GM23338 (cell line): ENCODE results near the gene MYH6. TPM values are rescaled to one million over a fixed set of nuclear protein-coding genes. Genes with fewer than 3 reads are reported as not detected.

Experiments
- ATAC-seq: fragments of 200-7000 bp; cut with Tn5 transposase; 3 replicates; pipeline ENCODE4 v1.9.1; 2020
- DNase-seq: peaks from one replicate; pipeline ENCODE4 v3.0.0-alpha.2; 2015; ENCODE audit warnings: low spot score
- H2AFZ ChIP-seq: fragments of 200-600 bp; sonication (generic); 2 replicates; pipeline ENCODE4 v1.8.0; 2016; ENCODE audit warnings: antibody characterized with exemption, mild to moderate bottlenecking, moderate library complexity
- H3F3A ChIP-seq: fragments of 200-600 bp; sonication (generic); replicated peaks from 2 replicates; pipeline ENCODE4 v1.8.0; 2017; ENCODE audit warnings: antibody characterized with exemption, mixed run types, low read depth
- H3K27ac ChIP-seq: fragments of 200-600 bp; sonication (generic); 2 replicates; pipeline ENCODE4 v1.6.1; 2016; ENCODE audit warnings: low read depth
- H3K27me3 ChIP-seq: fragments of 200-600 bp; sonication (generic); 2 replicates; pipeline ENCODE4 v1.8.0; 2016; ENCODE audit warnings: mild to moderate bottlenecking, mixed run types, moderate library complexity; ENCODE audit not compliant: insufficient read depth
- H3K36me3 ChIP-seq: fragments of 200-600 bp; sonication (generic); 2 replicates; pipeline ENCODE4 v1.8.0; 2016; ENCODE audit warnings: mild to moderate bottlenecking; ENCODE audit not compliant: insufficient read depth
- H3K4me1 ChIP-seq: fragments of 200-600 bp; sonication (generic); 2 replicates; pipeline ENCODE4 v1.8.0; 2016; ENCODE audit warnings: mild to moderate bottlenecking, moderate library complexity; ENCODE audit not compliant: insufficient read depth
- H3K4me2 ChIP-seq: fragments of 200-600 bp; sonication (generic); 2 replicates; pipeline ENCODE4 v1.7.1; 2017; ENCODE audit warnings: mixed run types
- H3K4me3 ChIP-seq: fragments of 200-600 bp; sonication (generic); 2 replicates; pipeline ENCODE4 v1.6.1; 2016; ENCODE audit warnings: mixed run types
- H3K79me2 ChIP-seq: fragments of 200-600 bp; sonication (generic); replicated peaks from 2 replicates; pipeline ENCODE4 v1.8.0; 2017; ENCODE audit warnings: mild to moderate bottlenecking; ENCODE audit not compliant: insufficient read depth
- H3K9me2 ChIP-seq: fragments of 200-600 bp; sonication (generic); 2 replicates; pipeline ENCODE4 v1.8.0; 2017; ENCODE audit not compliant: insufficient read depth
- H4K20me1 ChIP-seq: fragments of 200-600 bp; sonication (generic); replicated peaks from 2 replicates; pipeline ENCODE4 v1.8.0; 2017; ENCODE audit warnings: mild to moderate bottlenecking; ENCODE audit not compliant: insufficient read depth
- H3K27ac Mint-ChIP-seq: 2 replicates; pipeline ENCODE4 v1.8.0; 2020; ENCODE audit warnings: inconsistent platforms, mild to moderate bottlenecking, moderate library complexity, mixed read lengths
- H3K27me3 Mint-ChIP-seq: 3 replicates; pipeline ENCODE4 v1.8.0; 2022; ENCODE audit warnings: low read depth, mild to moderate bottlenecking, moderate library complexity, mixed read lengths, inconsistent platforms; ENCODE audit not compliant: insufficient read depth, poor library complexity
- H3K36me3 Mint-ChIP-seq: 3 replicates; pipeline ENCODE4 v1.8.0; 2021; ENCODE audit warnings: low read depth, mild to moderate bottlenecking, inconsistent platforms, moderate library complexity, mixed read lengths
- H3K4me1 Mint-ChIP-seq: 3 replicates; pipeline ENCODE4 v1.8.0; 2020; ENCODE audit warnings: mild to moderate bottlenecking, inconsistent platforms, mixed read lengths
- H3K4me3 Mint-ChIP-seq: 3 replicates; pipeline ENCODE4 v1.8.0; 2021; ENCODE audit warnings: moderate library complexity, mild to moderate bottlenecking, inconsistent platforms, mixed read lengths
- H3K9me3 Mint-ChIP-seq: 3 replicates; pipeline ENCODE4 v1.8.0; 2020; ENCODE audit warnings: moderate library complexity, mild to moderate bottlenecking, inconsistent platforms, mixed read lengths
- CREB1 ChIP-seq: fragments of 250-450 bp; sonication (Bioruptor Pico); IDR thresholded peaks from 2 replicates; pipeline ENCODE4 v1.5.0; 2020; ENCODE audit warnings: low read depth, mild to moderate bottlenecking, moderate library complexity
- EZH2 ChIP-seq: fragments of 200-600 bp; sonication (generic); IDR thresholded peaks from one replicate; pipeline ENCODE4 v1.8.0; 2017; ENCODE audit warnings: antibody characterized with exemption, mild to moderate bottlenecking, low read depth; ENCODE audit not compliant: unreplicated experiment
- EZH2phosphoT487 ChIP-seq: fragments of 200-600 bp; sonication (generic); IDR thresholded peaks from one replicate; pipeline ENCODE4 v1.8.1; 2018; ENCODE audit warnings: antibody characterized with exemption; ENCODE audit not compliant: unreplicated experiment
- JUNB ChIP-seq: IDR thresholded peaks from one replicate; pipeline ENCODE4 v1.6.1; 2016; ENCODE audit warnings: antibody characterized with exemption; ENCODE audit not compliant: unreplicated experiment
- NANOG ChIP-seq: IDR thresholded peaks from 2 replicates; pipeline ENCODE4 v1.6.1; 2016; ENCODE audit warnings: antibody characterized with exemption, borderline replicate concordance
- ZNF114 ChIP-seq: fragments of 250-450 bp; sonication (Bioruptor Pico); IDR thresholded peaks from 2 replicates; pipeline ENCODE4 v1.5.0; 2020; ENCODE audit warnings: mild to moderate bottlenecking, moderate library complexity
- polyA plus RNA-seq: library from polyadenylated mRNA; unstranded; fragments of >200 nt; fragmentation: Nextera tagmentation; extraction: Ambion mirVana; gene quantifications from 2 replicates; pipeline ENCODE4 v1.2.1, GENCODE V29; 2016
- total RNA-seq: library from RNA; depleted of rRNA; stranded (reverse); fragments of >200 nt; shearing (Covaris generic); gene quantifications from 2 replicates; pipeline ENCODE4 v1.2.3, GENCODE V29; 2014
- TF ChIP-seq, protein P1 (sequence below): fragments of 250-450 bp; sonication (Bioruptor Pico); IDR thresholded peaks from 2 replicates; pipeline ENCODE4 v1.5.0; 2020; ENCODE audit warnings: mild to moderate bottlenecking, moderate library complexity
- TF ChIP-seq, protein P2 (sequence below): IDR thresholded peaks from 2 replicates; pipeline ENCODE4 v1.6.1; 2016; ENCODE audit warnings: antibody characterized with exemption
- TF ChIP-seq, protein P3 (sequence below), 2 experiments: fragments of 200-600 bp in 1 of 2; sonication (generic) in 1 of 2; conservative IDR thresholded peaks; 2 replicates each; pipeline versions ENCODE4 v1.5.1 to v1.6.1; 2016 to 2017; ENCODE audit warnings: antibody characterized with exemption in 2 of 2, low read depth in 2 of 2, mild to moderate bottlenecking in 2 of 2, moderate library complexity in 1 of 2

Gene MYH6
- total and polyA plus RNA-seq, 2 experiments from 2014 or later: 0.03 to 0.10 TPM

DNA sequence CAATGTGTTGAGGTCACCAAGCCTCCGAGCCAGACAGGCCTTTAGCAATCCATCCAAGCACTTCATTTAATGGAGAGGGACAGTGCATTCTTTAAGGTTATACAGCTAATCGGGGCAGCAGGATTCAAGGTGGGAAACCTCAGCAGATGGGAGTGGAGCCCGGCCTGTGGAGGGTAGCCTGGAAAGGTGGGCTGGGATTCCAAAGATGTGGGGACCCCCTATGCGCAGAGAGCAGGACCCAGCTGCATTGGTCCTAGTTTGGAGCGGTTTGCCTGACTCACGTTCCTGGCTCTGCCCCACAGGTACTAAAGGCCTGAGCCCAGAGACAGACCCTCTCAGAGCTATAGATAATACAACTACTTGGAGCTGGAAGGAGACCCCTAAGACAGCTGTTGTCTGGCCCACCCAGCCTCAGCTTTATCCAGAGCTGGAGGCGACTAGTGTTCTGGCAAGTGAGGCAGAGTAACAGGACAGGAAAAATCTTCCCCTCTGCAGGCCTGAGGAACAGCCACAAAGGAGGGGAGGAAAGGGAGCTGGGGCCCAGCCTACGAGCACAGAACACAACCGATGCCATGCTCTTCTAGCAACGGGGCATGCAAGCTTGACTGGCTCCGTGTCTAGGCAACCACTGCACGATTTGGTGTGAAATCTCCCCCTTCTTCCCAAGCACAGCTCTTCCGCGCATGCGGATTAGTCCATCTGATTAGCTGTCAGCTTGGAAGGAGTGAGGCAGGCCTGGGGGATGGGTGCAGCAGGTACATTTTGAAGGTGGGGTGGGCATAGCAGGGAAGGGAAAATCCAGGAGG, 28.5 kb upstream of the MYH6 start:
- H3K9me3 Mint-ChIP-seq: no peaks in the 10 kb centered on the region
- H3K4me3 Mint-ChIP-seq: no peak overlapping the region
- no peak overlapping the region for H3K4me3 ChIP-seq
- H3K27ac ChIP-seq: no peak overlapping the region
- no peaks in the 10 kb centered on the region; the same call in 2 of the 3 replicates for H3K36me3 Mint-ChIP-seq
- H4K20me1 ChIP-seq: no peaks in the 10 kb centered on the region
- no peak for ATAC-seq
- H3K27me3 ChIP-seq: no peaks in the 10 kb centered on the region
- no peak overlapping the region for H3K27ac Mint-ChIP-seq
- H3K9me2 ChIP-seq: peaks cover 7% of the 10 kb centered on the region; the same call in 1 of the 2 replicates
- H3K79me2 ChIP-seq: no peaks in the 10 kb centered on the region
- peaks cover 14% of the 10 kb centered on the region for H3K4me1 Mint-ChIP-seq
- no peaks in the 10 kb centered on the region for H3K36me3 ChIP-seq
- H3K4me1 ChIP-seq: peaks cover 14% of the 10 kb centered on the region
- no peak overlapping the region; the same call in 1 of the 2 replicates for H2AFZ ChIP-seq
- no peak overlapping the region for H3K4me2 ChIP-seq
- TF ChIP-seq, protein P1, sequence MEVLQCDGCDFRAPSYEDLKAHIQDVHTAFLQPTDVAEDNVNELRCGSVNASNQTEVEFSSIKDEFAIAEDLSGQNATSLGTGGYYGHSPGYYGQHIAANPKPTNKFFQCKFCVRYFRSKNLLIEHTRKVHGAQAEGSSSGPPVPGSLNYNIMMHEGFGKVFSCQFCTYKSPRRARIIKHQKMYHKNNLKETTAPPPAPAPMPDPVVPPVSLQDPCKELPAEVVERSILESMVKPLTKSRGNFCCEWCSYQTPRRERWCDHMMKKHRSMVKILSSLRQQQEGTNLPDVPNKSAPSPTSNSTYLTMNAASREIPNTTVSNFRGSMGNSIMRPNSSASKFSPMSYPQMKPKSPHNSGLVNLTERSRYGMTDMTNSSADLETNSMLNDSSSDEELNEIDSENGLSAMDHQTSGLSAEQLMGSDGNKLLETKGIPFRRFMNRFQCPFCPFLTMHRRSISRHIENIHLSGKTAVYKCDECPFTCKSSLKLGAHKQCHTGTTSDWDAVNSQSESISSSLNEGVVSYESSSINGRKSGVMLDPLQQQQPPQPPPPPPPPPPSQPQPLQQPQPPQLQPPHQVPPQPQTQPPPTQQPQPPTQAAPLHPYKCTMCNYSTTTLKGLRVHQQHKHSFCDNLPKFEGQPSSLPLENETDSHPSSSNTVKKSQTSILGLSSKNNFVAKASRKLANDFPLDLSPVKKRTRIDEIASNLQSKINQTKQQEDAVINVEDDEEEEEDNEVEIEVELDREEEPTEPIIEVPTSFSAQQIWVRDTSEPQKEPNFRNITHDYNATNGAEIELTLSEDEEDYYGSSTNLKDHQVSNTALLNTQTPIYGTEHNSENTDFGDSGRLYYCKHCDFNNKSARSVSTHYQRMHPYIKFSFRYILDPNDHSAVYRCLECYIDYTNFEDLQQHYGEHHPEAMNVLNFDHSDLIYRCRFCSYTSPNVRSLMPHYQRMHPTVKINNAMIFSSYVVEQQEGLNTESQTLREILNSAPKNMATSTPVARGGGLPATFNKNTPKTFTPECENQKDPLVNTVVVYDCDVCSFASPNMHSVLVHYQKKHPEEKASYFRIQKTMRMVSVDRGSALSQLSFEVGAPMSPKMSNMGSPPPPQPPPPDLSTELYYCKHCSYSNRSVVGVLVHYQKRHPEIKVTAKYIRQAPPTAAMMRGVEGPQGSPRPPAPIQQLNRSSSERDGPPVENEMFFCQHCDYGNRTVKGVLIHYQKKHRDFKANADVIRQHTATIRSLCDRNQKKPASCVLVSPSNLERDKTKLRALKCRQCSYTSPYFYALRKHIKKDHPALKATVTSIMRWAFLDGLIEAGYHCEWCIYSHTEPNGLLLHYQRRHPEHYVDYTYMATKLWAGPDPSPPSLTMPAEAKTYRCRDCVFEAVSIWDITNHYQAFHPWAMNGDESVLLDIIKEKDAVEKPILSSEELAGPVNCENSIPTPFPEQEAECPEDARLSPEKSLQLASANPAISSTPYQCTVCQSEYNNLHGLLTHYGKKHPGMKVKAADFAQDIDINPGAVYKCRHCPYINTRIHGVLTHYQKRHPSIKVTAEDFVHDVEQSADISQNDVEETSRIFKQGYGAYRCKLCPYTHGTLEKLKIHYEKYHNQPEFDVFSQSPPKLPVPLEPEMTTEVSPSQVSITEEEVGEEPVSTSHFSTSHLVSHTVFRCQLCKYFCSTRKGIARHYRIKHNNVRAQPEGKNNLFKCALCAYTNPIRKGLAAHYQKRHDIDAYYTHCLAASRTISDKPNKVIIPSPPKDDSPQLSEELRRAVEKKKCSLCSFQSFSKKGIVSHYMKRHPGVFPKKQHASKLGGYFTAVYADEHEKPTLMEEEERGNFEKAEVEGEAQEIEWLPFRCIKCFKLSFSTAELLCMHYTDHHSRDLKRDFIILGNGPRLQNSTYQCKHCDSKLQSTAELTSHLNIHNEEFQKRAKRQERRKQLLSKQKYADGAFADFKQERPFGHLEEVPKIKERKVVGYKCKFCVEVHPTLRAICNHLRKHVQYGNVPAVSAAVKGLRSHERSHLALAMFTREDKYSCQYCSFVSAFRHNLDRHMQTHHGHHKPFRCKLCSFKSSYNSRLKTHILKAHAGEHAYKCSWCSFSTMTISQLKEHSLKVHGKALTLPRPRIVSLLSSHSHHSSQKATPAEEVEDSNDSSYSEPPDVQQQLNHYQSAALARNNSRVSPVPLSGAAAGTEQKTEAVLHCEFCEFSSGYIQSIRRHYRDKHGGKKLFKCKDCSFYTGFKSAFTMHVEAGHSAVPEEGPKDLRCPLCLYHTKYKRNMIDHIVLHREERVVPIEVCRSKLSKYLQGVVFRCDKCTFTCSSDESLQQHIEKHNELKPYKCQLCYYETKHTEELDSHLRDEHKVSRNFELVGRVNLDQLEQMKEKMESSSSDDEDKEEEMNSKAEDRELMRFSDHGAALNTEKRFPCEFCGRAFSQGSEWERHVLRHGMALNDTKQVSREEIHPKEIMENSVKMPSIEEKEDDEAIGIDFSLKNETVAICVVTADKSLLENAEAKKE (CRISPR knock-in tag): no peak
- TF ChIP-seq ZNF114: no peak
- DNase-seq: no peak
- H3F3A ChIP-seq: no peaks in the 10 kb centered on the region
- peaks cover 19% of the 10 kb centered on the region for H3K27me3 Mint-ChIP-seq

- ATAC-seq (no peak), DNase-seq (no peak)
- H3K36me3 ChIP-seq: no peaks in the 10 kb centered on the region
- Mint-ChIP-seq H3K4me3 (no peak within 1 kb of the TSS), H3K27me3 (peaks cover 19% of the 10 kb centered on the region), H3K9me3 (no peaks in the 10 kb centered on the region), H3K4me1 (peaks cover 14% of the 10 kb centered on the region), H3K36me3 (no peaks in the 10 kb centered on the region; the same call in 2 of the 3 replicates), H3K27ac (no peak within 1 kb of the TSS)
- no peak within 1 kb of the TSS for H3K4me2 ChIP-seq
- H3K27me3 ChIP-seq: no peaks in the 10 kb centered on the region
- no peak within 1 kb of the TSS for H3K27ac ChIP-seq
- peaks cover 14% of the 10 kb centered on the region for H3K4me1 ChIP-seq
- no peaks in the 10 kb centered on the region for H3F3A ChIP-seq
- no peaks in the 10 kb centered on the region for H3K79me2 ChIP-seq
- H4K20me1 ChIP-seq: no peaks in the 10 kb centered on the region
- no peak within 1 kb of the TSS; the same call in 1 of the 2 replicates for H2AFZ ChIP-seq
- H3K9me2 ChIP-seq: peaks cover 7% of the 10 kb centered on the region; the same call in 1 of the 2 replicates
- no peak within 1 kb of the TSS for H3K4me3 ChIP-seq
- TF ChIP-seq EZH2phosphoT487: no peak
- no peak for TF ChIP-seq JUNB
- no peak for TF ChIP-seq ZNF114
- TF ChIP-seq NANOG: no peak
- no peak for TF ChIP-seq EZH2
- no peak for TF ChIP-seq CREB1 (CRISPR knock-in tag)
- TF ChIP-seq, protein P2, sequence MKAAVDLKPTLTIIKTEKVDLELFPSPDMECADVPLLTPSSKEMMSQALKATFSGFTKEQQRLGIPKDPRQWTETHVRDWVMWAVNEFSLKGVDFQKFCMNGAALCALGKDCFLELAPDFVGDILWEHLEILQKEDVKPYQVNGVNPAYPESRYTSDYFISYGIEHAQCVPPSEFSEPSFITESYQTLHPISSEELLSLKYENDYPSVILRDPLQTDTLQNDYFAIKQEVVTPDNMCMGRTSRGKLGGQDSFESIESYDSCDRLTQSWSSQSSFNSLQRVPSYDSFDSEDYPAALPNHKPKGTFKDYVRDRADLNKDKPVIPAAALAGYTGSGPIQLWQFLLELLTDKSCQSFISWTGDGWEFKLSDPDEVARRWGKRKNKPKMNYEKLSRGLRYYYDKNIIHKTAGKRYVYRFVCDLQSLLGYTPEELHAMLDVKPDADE: no peak
- TF ChIP-seq, protein P3, sequence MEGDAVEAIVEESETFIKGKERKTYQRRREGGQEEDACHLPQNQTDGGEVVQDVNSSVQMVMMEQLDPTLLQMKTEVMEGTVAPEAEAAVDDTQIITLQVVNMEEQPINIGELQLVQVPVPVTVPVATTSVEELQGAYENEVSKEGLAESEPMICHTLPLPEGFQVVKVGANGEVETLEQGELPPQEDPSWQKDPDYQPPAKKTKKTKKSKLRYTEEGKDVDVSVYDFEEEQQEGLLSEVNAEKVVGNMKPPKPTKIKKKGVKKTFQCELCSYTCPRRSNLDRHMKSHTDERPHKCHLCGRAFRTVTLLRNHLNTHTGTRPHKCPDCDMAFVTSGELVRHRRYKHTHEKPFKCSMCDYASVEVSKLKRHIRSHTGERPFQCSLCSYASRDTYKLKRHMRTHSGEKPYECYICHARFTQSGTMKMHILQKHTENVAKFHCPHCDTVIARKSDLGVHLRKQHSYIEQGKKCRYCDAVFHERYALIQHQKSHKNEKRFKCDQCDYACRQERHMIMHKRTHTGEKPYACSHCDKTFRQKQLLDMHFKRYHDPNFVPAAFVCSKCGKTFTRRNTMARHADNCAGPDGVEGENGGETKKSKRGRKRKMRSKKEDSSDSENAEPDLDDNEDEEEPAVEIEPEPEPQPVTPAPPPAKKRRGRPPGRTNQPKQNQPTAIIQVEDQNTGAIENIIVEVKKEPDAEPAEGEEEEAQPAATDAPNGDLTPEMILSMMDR (conservative IDR thresholded peaks at IDR 0.05; ENCODE audit: low read depth in 2 of 2): no peak
These were observed 27.7 kb upstream of the MYH6 start, which contains the start of gene MYH7 for GRCh38 chr14:23435543-23436326. Gene MYH7 (minus strand): TSS chr14:23435660. CDS start chr14:23433732, 1,928 bp downstream.
